Liver (tissue), 3 donors: ENCODE results near the gene GSC.

ENCODE experiments used
- CTCF ChIP-seq: fragments of 150-350 bp; IDR thresholded peaks from 2 replicates; pipeline ENCODE4 v1.5.1; 2017; ENCODE audit warnings: improper control_type of control experiment, low read depth, low read length; ENCODE audit not compliant: missing input control
- MAX ChIP-seq: IDR thresholded peaks from 2 replicates; pipeline ENCODE4 v1.6.1; 2016; ENCODE audit warnings: antibody characterized with exemption
- RXRA ChIP-seq, 2 donors: IDR thresholded peaks; 2 replicates each; pipeline ENCODE4 v1.6.1; 2017 to 2018; ENCODE audit warnings: antibody characterized with exemption in 2 of 2, mild to moderate bottlenecking in 1 of 2
- YY1 ChIP-seq: IDR thresholded peaks from 2 replicates; pipeline ENCODE4 v1.6.1; 2016; ENCODE audit warnings: antibody characterized with exemption, mild to moderate bottlenecking
- donor health status: healthy.
- donor health status: healthy.

- TF ChIP-seq MAX (no peak), CTCF (no peak), RXRA (IDR thresholded peaks at IDR 0.05) (no peak), YY1 (no peak)
These were observed 26.4 kb upstream of the GSC start for GRCh38 chr14:94796278-94796677.
